Stimulated activated CD4-positive, alpha-beta T cell treated with anti-CD3 and anti-CD28 coated beads, Interleukin-2, amount 100 ng/mL, for 4 hours (primary cell): ENCODE measurements around the gene UCK1.
"Not testable (repeated sequence)": the region's sequence is repeated elsewhere in the genome, so short reads cannot be mapped to it uniquely, and the experiment has no call there.

Source experiments
- DNase-seq: peaks from one replicate; pipeline ENCODE4 v3.0.0-alpha.2; 2020; ENCODE audit warnings: low read depth

UCK1 gene

DNA sequence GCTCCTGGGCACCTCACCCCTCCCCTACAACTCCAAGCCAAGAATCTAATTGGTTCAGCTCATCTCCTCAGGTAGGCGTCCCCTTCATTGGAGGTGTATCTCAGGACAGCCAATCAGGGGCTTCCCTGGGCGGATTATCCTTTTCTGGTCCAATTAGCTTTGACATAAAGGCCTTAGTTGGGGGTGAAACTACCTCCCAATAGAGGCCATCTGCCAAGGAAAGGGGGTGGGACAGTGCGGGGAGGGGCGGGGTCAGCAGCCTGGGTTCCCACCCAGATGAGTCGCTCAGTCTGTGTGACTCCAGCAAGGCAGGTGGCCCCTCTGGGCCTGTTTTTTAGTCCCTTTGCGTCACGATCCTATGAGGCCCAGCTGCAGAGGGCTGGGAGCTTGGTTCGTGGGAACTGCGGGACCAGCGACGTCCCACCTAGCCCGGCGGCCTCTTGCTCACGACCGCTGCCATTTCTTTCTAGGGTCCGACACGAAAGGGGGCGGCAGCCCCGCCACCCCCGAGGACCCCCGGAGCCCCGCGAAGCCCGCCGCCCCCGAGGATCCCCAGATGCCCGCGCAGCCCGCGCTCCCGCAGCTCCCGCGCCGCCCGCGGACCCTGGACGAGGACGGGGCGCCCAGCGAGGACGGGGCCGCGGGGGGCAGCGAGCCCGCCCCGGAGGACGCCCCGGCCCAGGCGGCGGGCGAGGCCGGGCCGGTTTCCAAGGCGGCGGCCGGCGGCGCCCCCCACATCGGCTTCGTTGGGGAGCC is 23.2 kb upstream of the UCK1 start:
- no peak for DNase-seq

DNA sequence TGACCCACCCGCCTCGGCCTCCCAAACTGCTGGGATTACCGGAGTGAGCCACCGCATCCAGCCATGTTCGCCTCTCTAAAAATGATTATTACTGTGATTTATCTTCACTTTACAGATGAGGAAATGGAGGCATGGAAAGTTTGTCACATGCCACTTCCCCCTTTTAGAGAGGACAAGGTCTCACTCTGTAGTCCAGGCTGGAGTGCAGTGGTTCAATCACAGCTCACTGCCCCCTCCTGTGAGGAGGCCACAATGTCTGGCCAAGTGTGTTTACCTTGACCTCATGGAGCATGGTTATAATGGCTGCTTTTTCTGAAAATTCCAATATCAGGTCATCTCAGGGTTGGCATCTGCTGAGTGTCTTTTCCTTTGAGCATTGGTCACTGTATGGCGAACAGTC is 21.0 kb upstream of the UCK1 start:
- no peak for DNase-seq

DNA sequence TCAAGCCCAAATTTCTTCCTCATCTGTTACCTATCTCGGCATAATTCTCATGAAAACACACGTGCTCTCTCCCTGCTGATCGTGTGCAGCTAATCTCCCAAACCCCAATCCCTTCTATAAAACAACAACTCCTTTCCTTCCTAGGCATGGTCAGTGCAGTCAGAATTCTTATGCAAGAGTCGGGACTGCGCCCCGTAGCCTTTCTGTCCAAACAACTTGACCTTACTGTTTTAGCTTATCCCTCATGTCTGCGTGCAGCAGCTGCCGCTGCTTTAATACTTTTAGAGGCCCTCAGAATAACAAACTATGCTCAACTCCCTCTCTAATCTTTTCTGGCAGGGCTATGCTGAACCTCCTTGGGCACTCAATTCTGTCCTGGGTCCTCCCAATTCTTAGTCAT is 19.4 kb upstream of the UCK1 start:
- not testable (repeated sequence) for DNase-seq

DNA sequence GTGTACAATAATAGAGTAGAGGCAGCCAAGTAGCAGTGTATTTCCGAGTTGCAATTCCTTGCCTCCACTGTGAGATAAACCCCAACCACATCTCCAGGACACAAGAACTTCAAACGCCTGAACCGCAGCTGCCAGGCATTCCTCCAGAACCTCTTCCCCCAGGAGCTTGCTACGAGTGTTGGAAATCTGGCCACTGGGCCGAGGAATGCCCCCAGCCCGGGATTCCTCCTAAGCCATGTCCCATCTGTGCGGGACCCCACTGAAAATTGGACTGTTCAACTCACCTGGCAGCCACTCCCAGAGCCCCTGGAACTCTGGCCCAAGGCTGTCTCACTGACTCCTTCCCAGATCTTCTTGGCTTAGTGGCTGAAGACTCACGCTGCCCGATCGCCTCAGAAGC is 18.1 kb upstream of the UCK1 start:
- DNase-seq, result not testable (repeated sequence)

DNA sequence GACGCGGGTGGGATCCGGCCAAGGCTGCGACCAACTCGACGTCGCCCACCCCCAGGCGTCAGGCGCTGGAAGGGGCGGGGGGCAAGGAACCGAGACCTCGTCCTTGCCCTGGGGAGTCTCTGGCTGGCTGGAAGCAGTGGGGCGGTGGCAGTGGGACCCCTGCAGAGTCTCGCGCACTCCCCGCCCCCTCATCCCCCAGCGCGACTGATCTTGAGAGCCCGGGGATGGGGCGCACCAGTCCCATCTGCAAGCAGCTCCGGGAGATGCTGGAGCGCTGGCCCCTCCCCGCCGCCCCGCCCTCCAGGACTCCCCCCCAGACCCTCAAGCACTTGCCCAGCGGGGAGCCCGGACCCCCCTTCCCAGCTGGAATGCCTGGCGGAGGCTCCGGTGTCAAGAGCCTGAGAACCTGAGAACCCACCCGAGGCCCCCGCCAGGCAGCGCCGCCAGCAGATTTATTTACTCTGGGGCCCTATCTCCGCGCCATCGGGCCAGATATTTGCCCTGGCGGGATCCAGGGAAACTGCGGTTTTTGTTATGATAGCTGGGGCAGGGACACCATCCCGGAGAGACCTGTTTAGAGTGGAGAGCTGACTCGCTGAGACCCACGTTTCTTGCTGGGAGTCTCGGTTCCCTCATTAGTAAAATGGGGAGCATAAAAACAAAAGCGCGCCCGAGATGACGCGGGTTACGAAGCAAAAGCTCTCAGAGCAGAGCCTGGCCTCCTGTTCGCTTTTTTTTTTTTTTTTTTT is 15.4 kb upstream of the UCK1 start:
- DNase-seq, result no peak

DNA sequence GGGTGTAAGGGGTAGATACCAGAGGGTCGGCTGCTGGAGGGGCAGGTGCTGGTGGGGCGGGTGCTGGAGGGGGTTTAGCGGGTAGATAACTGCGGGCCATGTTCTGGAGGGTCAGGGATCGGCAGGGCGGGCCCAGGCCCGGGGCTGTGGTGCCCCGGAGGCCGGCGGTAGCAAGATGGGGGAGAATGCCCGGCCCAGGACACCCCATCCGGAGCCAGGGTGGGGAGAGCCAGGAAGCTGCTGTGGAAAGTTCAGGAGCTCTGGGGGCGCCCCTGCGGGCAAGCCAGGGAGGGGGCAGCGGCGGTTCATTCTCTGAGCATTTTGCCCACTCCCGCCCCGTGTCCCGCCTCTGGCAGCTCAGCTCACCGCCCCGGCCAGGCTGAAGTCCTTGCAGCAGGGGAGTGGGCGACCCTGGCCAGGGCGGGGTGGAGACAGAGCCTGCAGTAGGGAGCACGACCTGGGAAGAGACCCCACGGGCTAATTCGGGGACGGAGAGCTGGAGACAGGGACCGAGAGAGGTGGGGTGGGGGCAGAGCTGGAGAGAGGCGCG is 14.8 kb upstream of the UCK1 start:
- DNase-seq, result no peak

DNA sequence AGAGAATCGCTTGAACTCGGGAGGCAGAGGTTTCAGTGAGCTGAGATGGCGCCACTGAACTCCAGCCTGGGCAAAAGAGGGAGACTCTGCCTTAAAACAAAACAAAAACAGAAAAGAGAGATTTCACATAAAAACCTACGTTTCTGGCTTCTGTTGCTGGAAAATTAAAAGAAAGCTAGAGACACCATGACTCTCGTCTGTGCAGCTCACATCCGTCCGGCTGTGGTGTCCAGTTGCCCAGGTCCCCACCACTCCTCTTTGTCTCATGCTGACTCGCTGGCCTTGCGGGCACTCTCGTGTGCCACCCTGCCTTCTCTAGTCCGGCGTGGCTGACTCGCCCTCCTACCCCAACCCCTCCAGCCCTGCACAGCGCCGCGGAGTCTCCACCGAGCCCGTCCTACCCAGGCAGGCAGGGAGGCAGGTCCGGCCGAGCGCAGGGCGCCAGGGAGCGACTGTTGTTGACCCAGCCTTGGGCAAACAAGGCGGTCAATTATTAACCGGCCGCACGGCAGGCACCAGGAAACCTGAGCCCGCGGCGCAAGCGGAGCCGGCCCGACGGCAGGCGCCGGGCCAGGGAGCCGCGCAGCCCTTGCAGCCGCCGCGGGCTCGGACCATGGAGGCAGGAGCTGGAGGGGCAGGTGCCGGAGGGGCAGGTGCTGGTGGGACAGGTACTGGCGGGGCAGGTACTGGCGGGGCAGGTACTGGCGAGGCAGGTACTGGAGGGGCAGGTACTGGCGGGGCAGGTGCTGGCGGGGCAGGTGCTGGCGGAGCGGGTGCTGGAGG is 14.1 kb upstream of the UCK1 start, which contains the start of gene PRRT1B:
TSS of gene PRRT1B (plus strand) at position 521 of the 783 bp plus-strand sequence. CDS start at position 614, 93 bp downstream.
- no peak for DNase-seq

DNA sequence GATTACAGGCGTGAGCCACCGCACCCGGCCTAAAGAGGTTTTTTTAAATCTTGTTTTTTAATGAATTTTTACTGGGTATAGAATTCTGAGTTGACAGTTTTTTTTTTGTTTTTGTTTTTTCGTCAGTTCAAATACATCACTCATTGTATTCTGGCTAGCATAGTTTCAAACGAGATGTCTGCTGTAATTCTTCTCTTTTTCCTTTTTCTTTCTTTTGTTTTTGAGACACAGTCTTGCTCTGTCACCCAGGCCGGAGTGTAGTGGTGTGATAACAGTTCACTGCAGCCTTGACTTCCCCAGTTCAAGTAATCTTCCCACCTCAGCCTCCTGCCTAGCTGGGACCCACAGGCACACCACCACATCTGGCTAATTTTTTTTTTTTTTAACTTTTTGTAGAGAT is 12.1 kb upstream of the UCK1 start:
- no peak for DNase-seq

DNA sequence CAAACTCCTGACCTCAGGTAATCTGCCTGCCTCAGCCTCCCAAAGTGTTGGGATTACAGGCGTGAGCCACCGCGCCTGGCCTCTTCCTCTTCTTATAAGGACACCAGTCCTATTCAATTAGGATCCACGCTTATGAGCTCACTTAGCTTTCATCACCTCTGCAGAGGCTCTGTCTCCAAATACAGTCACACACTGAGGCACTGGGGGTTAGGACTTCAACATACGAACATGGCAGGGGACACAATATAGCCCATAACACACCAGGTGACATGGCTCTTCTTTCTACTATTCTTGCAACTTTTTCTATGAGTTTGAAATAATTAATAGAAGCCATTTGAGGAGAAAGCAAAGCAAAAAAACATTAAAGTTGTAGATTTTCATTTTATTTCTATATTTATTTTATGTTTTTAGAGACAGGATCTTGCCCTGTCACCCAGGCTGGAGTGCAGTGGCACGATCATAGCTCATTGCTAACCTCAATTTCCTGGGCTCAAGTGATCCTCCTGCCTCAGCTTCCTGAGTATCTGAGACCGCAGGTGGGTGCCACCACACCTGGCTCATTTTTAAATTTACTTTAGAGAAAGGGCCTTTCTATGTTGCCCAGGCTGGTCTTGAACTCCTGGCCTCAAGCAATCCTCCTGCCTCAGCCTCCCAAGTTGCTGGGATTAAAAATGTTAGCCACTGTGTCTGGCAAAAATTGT is 8.3 kb upstream of the UCK1 start:
- DNase-seq, result no peak

DNA sequence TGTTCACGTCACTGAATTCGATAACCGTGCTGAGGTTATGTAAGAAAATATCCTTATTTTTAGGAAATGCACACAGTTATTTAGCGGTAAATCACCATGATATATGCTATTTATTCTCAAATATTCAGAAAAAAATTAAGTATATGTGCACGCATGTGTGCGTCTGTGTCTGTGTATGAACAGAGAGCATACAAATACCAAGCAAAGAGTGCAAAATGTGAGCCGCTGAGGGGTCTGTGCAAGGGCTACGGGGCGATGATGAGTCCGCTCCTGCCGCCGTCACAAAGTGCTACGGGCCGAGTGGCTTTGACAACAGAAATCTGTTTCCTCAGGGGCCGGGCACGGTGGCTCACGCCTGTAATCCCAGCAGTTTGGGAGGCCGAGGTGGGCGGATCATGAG is 6.9 kb upstream of the UCK1 start:
- DNase-seq, result no peak

DNA sequence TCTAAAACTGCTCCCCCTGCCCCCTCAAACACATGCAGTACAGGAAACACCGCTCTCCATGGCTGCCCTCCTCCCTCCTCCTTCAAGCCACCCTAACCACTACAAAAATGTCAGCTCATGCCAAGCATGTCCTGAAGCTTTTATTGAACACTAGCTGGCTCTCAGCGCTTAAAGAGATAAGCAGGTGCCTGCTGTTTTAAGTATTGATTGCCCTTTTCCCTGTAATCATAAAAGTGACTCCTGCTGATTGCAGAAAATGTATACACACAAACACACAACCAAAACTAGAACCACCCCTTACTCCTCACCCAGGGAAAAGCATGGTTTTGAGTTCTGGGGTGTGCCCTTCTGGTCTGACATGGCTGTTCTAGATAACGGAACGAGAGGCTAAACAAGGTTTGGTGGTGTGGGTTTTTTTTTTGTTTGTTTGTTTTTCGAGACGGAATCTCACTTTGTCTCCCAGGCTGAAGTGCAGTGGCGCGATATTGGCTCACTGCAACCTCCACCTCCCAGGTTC is 3.7 kb upstream of the UCK1 start:
- no peak for DNase-seq

DNA sequence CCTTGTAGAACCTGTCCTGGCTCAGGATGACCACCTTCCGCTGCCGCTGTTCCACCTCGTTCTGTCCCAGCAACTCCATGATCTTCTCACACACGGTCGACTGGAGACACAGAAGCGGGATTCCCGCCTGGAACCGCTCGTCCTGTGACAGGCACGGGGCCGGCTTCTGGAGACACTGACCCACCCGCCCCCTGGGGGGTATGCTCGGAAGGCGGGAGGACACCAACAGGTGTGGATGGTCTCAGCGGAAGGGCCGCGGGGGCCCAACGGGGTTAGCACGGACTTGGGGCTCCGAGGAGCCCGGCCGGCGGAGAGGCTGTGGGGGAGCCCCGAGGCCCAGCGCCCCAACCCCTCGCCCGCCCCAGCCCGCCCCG is 530 bp downstream of the UCK1 start:
- DNase-seq, result no peak

DNA sequence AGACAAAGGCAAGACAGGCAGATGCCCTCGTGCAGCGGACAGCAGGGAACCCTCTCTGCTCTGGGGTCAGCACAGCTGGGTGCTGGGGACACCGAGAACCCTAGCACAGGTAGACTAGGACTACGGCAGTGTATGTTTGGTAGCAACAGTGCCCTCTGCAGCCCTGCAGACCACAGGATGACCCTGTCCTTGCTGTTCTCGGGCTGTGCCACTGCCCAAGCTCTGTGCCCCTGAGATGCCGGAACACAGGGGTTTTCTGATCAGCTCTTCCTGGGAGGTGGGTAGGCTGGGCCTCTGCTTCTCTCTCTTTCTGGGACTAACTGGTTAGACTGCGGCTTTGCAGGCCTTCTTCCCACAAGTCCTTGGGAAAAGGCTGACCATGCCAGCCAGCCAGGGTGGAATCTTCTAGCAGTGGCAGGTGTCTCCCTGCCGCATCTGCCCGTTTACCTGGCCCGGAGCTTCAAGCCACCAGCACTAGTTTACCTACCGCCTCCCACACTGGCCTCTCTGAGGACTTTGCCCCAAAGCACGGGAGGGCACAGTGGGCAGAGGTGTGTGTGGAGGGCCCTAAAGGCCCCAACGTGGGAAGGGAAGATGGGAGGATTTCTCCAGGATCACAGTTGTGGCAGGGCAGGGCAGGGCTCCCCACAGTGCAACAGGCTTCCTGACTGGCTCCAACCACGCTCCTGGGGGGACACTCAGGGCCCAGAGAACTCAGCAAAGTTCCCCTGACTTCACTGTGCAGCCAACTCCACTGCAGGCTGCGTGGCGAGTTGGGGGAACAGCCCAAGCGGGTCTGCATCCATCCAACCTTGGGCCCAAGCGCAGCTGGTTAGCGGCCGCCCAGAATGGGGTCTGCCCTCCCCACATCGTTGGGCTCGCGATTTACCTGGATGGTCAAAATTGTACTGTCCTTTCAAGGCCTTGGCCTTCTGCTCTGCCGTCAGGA is 1.2 kb downstream of the UCK1 start:
- DNase-seq, result no peak

DNA sequence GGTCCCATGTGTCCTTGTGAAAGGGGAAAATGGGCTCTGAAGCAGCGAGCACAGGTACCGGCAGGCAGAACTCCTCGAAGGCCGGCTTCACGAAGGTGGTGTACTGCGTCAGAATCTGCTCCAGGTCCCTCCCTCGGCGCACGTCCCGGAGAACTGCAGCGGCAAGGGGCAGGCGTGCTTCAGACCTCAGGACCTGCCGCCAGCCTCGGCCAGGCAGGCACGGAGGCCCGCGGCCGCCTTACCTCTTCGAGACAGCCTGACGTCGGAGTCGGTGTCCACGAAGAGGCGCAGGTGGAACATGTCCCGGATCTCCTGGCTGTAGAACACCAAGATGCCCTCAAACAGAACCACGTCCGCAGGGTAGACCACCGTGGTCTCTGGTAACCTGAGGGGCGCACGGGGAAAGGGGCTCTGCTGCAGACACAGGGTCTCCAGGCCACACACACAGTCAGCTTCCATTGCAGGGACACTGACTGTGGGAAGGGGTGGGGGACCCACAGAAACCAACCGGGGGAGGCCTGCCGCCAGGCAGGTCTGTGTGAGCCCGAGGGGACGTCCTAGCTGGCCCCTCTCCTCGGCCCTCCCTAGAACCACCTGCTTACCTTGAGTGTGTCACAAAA is 2.1 kb downstream of the UCK1 start:
- no peak for DNase-seq

DNA sequence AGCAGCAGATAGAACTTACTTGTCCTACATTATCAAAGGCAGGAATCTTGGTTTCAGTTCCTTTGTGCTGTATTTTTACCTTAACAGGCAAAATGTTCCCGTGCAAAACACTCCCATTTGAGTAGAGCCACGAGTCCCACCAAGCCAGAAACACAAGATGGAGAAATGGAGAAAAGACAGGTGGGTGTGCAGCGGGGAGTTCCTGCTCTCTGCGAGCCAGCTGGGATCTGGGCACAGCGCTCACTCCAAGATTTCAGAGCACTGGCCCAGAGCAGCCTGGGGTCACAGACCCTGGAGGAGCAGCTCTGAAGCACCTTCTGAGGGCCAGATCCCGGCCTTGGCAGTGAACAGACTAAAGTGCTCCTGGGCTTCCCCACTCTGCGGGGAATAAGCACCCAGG is 2.9 kb downstream of the UCK1 start:
- no peak for DNase-seq

DNA sequence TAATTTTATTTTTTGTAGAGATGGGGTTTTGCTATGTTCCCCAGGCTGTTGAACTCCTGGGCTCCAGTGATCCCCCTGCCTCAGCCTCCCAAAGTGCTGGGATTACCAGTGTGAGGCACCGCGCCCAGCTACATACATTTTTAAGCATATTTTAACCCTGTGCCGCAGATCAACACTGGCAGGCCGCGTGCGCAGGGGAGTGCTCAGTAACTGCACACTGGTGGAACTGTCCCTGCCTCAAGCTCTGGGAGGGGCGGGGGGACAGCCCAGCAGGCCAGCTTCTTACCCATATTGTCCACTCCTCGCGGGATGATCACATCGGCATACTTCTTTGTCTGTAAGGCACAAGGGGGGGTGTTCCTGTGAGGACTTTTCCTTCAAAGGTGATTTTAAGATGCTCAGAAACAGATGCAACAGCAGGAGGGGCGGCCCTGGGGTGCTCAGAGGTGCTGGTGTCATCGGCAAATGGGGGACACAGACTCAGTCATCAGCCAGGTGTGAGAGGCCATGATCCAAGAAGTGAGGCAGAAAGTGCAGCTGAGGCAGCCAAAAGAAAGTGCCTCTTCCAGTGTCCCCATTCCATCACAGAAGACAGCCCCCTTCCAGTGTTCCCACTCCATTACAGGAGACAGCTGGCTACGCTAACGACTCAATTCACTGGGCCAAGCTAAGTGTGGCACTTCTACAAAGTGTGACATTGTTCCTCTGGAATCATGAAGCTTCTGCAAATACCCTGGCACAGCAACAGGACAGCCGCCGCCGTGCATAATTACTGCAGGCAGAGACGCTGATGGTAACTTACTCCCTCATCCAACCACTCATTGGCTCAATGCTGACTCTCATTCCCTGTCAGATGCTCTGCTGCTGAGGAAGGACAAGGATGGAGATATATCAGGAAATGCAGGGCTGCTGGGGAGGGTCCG is 5.2 kb downstream of the UCK1 start:
- no peak for DNase-seq

DNA sequence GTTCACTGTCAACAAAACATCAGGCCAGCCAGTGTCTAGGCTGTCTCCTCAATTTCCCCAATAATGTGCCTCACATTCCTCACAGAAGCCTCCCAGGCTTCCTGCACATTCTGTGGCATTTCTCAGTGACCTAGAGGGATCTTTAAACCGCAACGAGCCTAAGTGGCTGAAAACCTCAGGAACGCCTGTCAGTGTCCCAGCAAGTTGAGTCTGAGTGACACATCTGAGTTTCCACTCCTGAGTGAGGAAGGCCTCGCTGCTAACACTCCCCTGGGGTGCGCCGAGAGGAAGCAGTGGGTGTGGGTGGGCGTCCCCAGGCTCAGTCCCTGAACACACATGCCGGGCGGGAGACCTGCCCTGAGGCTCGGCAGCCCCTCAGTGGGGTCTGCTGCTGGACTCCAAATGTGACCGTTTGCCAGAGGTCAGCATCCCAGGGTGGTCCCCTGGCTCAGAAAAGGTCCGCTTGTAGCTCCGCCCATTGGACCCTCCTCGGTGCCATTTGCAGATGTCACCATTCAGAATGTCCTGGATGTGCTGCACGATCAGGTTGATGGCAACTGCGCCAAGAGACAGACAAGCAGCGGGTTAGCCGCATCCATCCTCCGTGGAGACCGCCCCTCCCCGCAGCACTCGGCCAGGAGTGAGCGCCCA is 6.3 kb downstream of the UCK1 start:
- no peak for DNase-seq
